ENCODE results near the gene ZNF675. TPM values are rescaled to one million over a fixed set of nuclear protein-coding genes. Genes with fewer than 3 reads are reported as not detected.

Gene ZNF675
- total and polyA plus RNA-seq, 2 of the 13 experiments (the other 11 are each of a cell fraction or from before 2014, with no cell fraction given) = 3.1 to 12.8 TPM

GRCh38 chr19:23706657-23707056 is 19.6 kb upstream of the ZNF675 start:
- Histone ChIP-seq H2AFZ (ENCODE audit: low read length) (no peak overlapping the region), H3K9ac (ENCODE audit: insufficient read depth, low read depth, low read length) (no peak overlapping the region), H3K4me2 (ENCODE audit: low read depth, low read length) (no peak overlapping the region), H3K79me2 (ENCODE audit: insufficient read depth, low read length) (no peaks in the 10 kb centered on the region), H3K27ac (ENCODE audit: extremely low read length, insufficient read depth, low read length) (no peak overlapping the region), H3K4me3 (replicated peaks in 1 of 3; ENCODE audit: insufficient read depth in 1 of 3, low read depth in 2 of 3, low read length in 3 of 3) (no peak overlapping the region), H3K9me3 (ENCODE audit: low read length) (peaks cover 12% of the 10 kb centered on the region; the same call in 1 of the 2 replicates), H4K20me1 (ENCODE audit: insufficient read depth, low read length) (no peaks in the 10 kb centered on the region), H3K27me3 (ENCODE audit: control insufficient read depth in 1 of 2, insufficient read depth in 2 of 2, low read length in 2 of 2) (no peaks in the 10 kb centered on the region), H3K36me3 (replicated peaks in 1 of 2; ENCODE audit: control insufficient read depth in 1 of 2, insufficient read depth in 2 of 2, low read length in 2 of 2) (no peaks in the 10 kb centered on the region), H3K4me1 (ENCODE audit: insufficient read depth, low read length) (no peaks in the 10 kb centered on the region)
- ChIA-PET CTCF (ENCODE audit: low intra/inter-chr PET ratio, low total read pairs) (no interaction called here), POLR2A (no interaction called here)
- DNase-seq (ENCODE audit: low spot score) (no peak), FAIRE-seq (no peak), ATAC-seq (no peak)
- TF ChIP-seq HOXD1 (CRISPR knock-in tag; IDR thresholded peaks at IDR 0.05) = no peak
- TF ChIP-seq TCF12 (IDR thresholded peaks at IDR 0.05) = no peak
- no peak for TF ChIP-seq TCF12 (CRISPR knock-in tag; IDR thresholded peaks at IDR 0.05)
- in situ Hi-C loops (cut with HindIII; ENCODE audit: extremely low pct_ligation_motif_present, low pct_unique_long_range_greater_than_20kb) (no loop called here), intact Hi-C loops (cut with micrococcal nuclease; ENCODE audit: unreplicated experiment) (no loop called here)
- WGBS (ENCODE audit: low lambda C conversion rate) = 0% methylated on average over 1 of the region's 1 CpG
- BruUV-seq (replicated peaks) = no TSS peak

- no peaks in the 10 kb centered on the region for H3K36me3 ChIP-seq (replicated peaks in 1 of 2; ENCODE audit: control insufficient read depth in 1 of 2, insufficient read depth in 2 of 2, low read length in 2 of 2)
- H3K4me3 ChIP-seq (replicated peaks in 1 of 3; ENCODE audit: insufficient read depth in 1 of 3, low read depth in 2 of 3, low read length in 3 of 3) = peak overlapping the region in 2 of 3 experiments; percentile 23 to 24; a peak in 3 of 6 replicates
- intact Hi-C loops (cut with micrococcal nuclease; ENCODE audit: unreplicated experiment) = no loop called here
- no peaks in the 10 kb centered on the region for H3K4me1 ChIP-seq (ENCODE audit: insufficient read depth, low read length)
- 20% methylated on average over 2 of the region's 2 CpGs for WGBS (ENCODE audit: low lambda C conversion rate)
- TF ChIP-seq HIC2 (CRISPR knock-in tag; IDR thresholded peaks at IDR 0.05; ENCODE audit: low read depth) = no peak
- TF ChIP-seq ZNF256 (CRISPR knock-in tag; conservative IDR thresholded peaks at IDR 0.05) = no peak
- no peak for TF ChIP-seq ZNF274 (CRISPR knock-in tag; IDR thresholded peaks at IDR 0.05)
- no peak for TF ChIP-seq KDM5B (CRISPR knock-in tag; IDR thresholded peaks at IDR 0.05; ENCODE audit: borderline replicate concordance)
- no peak for TF ChIP-seq BORCS8-MEF2B (CRISPR knock-in tag; IDR thresholded peaks at IDR 0.05)
- TF ChIP-seq HNRNPL (IDR thresholded peaks at IDR 0.05; ENCODE audit: low read depth, low read length) = no peak
- TF ChIP-seq UBTF (CRISPR knock-in tag; IDR thresholded peaks at IDR 0.05) = no peak
- TF ChIP-seq ZNF510 (CRISPR knock-in tag; IDR thresholded peaks at IDR 0.05; ENCODE audit: low read depth) = no peak
- FAIRE-seq (no peak), DNase-seq (ENCODE audit: low spot score) (no peak), ATAC-seq (peak; percentile 65)
- no TSS peak for BruUV-seq (replicated peaks)
- H3K9ac ChIP-seq (ENCODE audit: insufficient read depth, low read depth, low read length) = no peak overlapping the region
- ChIA-PET POLR2A (interaction anchor here (2.2 kb wide), 1 partner anchor 12 kb away, joined by 12 read pairs; the partner anchor contains the start of gene ZNF675), CTCF (ENCODE audit: low intra/inter-chr PET ratio, low total read pairs) (no interaction called here)
- no peaks in the 10 kb centered on the region for H3K27me3 ChIP-seq (ENCODE audit: control insufficient read depth in 1 of 2, insufficient read depth in 2 of 2, low read length in 2 of 2)
- no peaks in the 10 kb centered on the region for H3K79me2 ChIP-seq (ENCODE audit: insufficient read depth, low read length)
- H3K4me2 ChIP-seq (ENCODE audit: low read depth, low read length) = peak overlapping the region; percentile 54
- no peak overlapping the region for H3K27ac ChIP-seq (ENCODE audit: extremely low read length, insufficient read depth, low read length)
- H4K20me1 ChIP-seq (ENCODE audit: insufficient read depth, low read length) = no peaks in the 10 kb centered on the region
- H2AFZ ChIP-seq (ENCODE audit: low read length) = no peak overlapping the region
- in situ Hi-C loops (cut with HindIII; ENCODE audit: extremely low pct_ligation_motif_present, low pct_unique_long_range_greater_than_20kb) = no loop called here
- H3K9me3 ChIP-seq (ENCODE audit: low read length) = peaks cover 16% of the 10 kb centered on the region; the same call in 1 of the 2 replicates
Measured at GRCh38 chr19:23699521-23699860, 12.5 kb upstream of the ZNF675 start.

All from HepG2 (cell line).